HepG2 (cell line): Measurements from ENCODE around the gene BSND. TPM values are rescaled to one million over a fixed set of nuclear protein-coding genes. Genes with fewer than 3 reads are reported as not detected.

Source experiments
- ATAC-seq: fragments of 200-7000 bp; cut with Tn5 transposase; 3 replicates; pipeline ENCODE4 v1.9.1; 2020; ENCODE audit warnings: mild to moderate bottlenecking, moderate library complexity
- BruUV-seq: library from RNA; stranded (reverse); fragments of 400-500 nt; replicated peaks from 2 replicates; lab custom pipeline; 2021; lab: Mats Ljungman, UMichigan
- CTCF ChIA-PET: fragments of 300-600 bp; formaldehyde crosslinking; extraction: SDS; loops from one replicate; lab custom pipeline; 2021; ENCODE audit warnings: low total read pairs, inconsistent platforms, low intra/inter-chr PET ratio; lab: Yijun Ruan, JAX
- POLR2A ChIA-PET: fragments of 350-600 bp; sonication (Branson Sonifier 250); formaldehyde crosslinking; loops from one replicate; lab custom pipeline; 2020; ENCODE audit warnings: antibody characterized with exemption, inconsistent platforms; lab: Yijun Ruan, JAX
- DNase-seq: peaks from one replicate; pipeline ENCODE4 v3.0.0-alpha.2; 2015; ENCODE audit warnings: low spot score
- FAIRE-seq: peaks from 3 replicates; lab custom pipeline; 2011; peaks lifted over from hg19 to GRCh38; lab: Jason Lieb, UNC
- H2AFZ ChIP-seq: one replicate; pipeline ENCODE4 v1.6.1; 2011; ENCODE audit warnings: low read length, inconsistent platforms
- H3K27ac ChIP-seq: fragments of 300-600 bp; 3 replicates; pipeline ENCODE4 v1.8.0; 2011; ENCODE audit warnings: mixed run types, mild to moderate bottlenecking, mixed read lengths, low read length, inconsistent platforms; ENCODE audit not compliant: insufficient read depth; ENCODE audit errors: extremely low read length
- H3K27me3 ChIP-seq, 2 experiments: fragments of 200-600 bp in 1 of 2; 2 replicates in 1 of 2; 3 replicates in 1 of 2; pipeline versions ENCODE4 v1.6.0 to v1.8.0; 2011; ENCODE audit warnings: low read length in 2 of 2, mild to moderate bottlenecking in 2 of 2, moderate library complexity in 2 of 2, inconsistent platforms in 1 of 2; ENCODE audit not compliant: insufficient read depth in 2 of 2, control insufficient read depth in 1 of 2
- H3K36me3 ChIP-seq, 2 experiments: fragments of 200-600 bp in 1 of 2; replicated peaks in 1 of 2; 2 replicates in 1 of 2; 3 replicates in 1 of 2; pipeline versions ENCODE4 v1.5.1 to v1.8.0; 2011; ENCODE audit warnings: low read length in 2 of 2, inconsistent platforms in 1 of 2; ENCODE audit not compliant: insufficient read depth in 2 of 2, control insufficient read depth in 1 of 2
- H3K4me1 ChIP-seq: 2 replicates; pipeline ENCODE4 v1.5.1; 2012; ENCODE audit warnings: low read length, inconsistent platforms; ENCODE audit not compliant: insufficient read depth
- H3K4me2 ChIP-seq: 2 replicates; pipeline ENCODE4 v1.6.0; 2011; ENCODE audit warnings: low read depth, low read length, inconsistent platforms
- H3K4me3 ChIP-seq, 3 experiments: fragments of 200-600 bp in 1 of 3; sonication (generic), shearing (Covaris generic) in 1 of 3; replicated peaks in 1 of 3; 2 replicates each; pipeline ENCODE4 v1.5.1; 2011 to 2016; ENCODE audit warnings: low read length in 3 of 3, inconsistent platforms in 2 of 3, low read depth in 2 of 3, mild to moderate bottlenecking in 2 of 3, control low read depth in 1 of 3, mixed read lengths in 1 of 3; ENCODE audit not compliant: insufficient read depth in 1 of 3
- H3K79me2 ChIP-seq: one replicate; pipeline ENCODE4 v1.6.1; 2011; ENCODE audit warnings: low read length, inconsistent platforms; ENCODE audit not compliant: insufficient read depth
- H3K9ac ChIP-seq: 2 replicates; pipeline ENCODE4 v1.6.0; 2011; ENCODE audit warnings: mild to moderate bottlenecking, low read depth, low read length, inconsistent platforms; ENCODE audit not compliant: insufficient read depth
- H3K9me3 ChIP-seq: 2 replicates; pipeline ENCODE4 v1.5.1; 2012; ENCODE audit warnings: mild to moderate bottlenecking, low read length
- H4K20me1 ChIP-seq: 2 replicates; pipeline ENCODE4 v1.6.0; 2011; ENCODE audit warnings: inconsistent platforms, mild to moderate bottlenecking, low read length, moderate library complexity; ENCODE audit not compliant: insufficient read depth
- EHMT2 ChIP-seq: fragments of 200-600 bp; sonication (generic); IDR thresholded peaks from 2 replicates; pipeline ENCODE4 v1.7.0; 2017; ENCODE audit warnings: antibody characterized with exemption, low read depth, low read length, borderline replicate concordance
- EP300 ChIP-seq, 3 experiments: sonication (generic) in 1 of 3; formaldehyde crosslinking in 1 of 3; IDR thresholded peaks; 2 replicates each; pipeline versions ENCODE4 v1.5.1 to v1.6.1; 2011 to 2020; ENCODE audit warnings: low read depth in 2 of 3, low read length in 2 of 3, borderline replicate concordance in 1 of 3, improper control_type of control experiment in 1 of 3, mild to moderate bottlenecking in 1 of 3, missing genetic modification reagents in 1 of 3, moderate library complexity in 1 of 3
- KAT2B ChIP-seq: fragments of 150-350 bp; IDR thresholded peaks from 2 replicates; pipeline ENCODE4 v1.6.1; 2014; ENCODE audit warnings: low read depth, low read length, borderline replicate concordance
- RFX3 ChIP-seq: IDR thresholded peaks from 2 replicates; pipeline ENCODE4 v1.6.1; 2016; ENCODE audit warnings: missing biosample characterization, missing genetic modification reagents
- SOX5 ChIP-seq: IDR thresholded peaks from 2 replicates; pipeline ENCODE4 v1.6.1; 2016; ENCODE audit warnings: borderline replicate concordance
- ZNF652 ChIP-seq: IDR thresholded peaks from 2 replicates; pipeline ENCODE4 v1.6.1; 2016; ENCODE audit warnings: low read depth, borderline replicate concordance
- ZNF839 ChIP-seq: sonication (generic); formaldehyde crosslinking; IDR thresholded peaks from 2 replicates; pipeline ENCODE4 v1.4.0; 2020; ENCODE audit warnings: missing genetic modification reagents, mild to moderate bottlenecking, borderline replicate concordance
- WGBS: methylation state at CpG from one replicate; pipeline ENCODE4 v1.1.6; 2017; ENCODE audit warnings: low lambda C conversion rate; 5-methylcytosine and 5-hydroxymethylcytosine counted together
- in situ Hi-C: cut with HindIII; loops from 2 replicates; pipeline ENCODE4 v1.10.0; 2017; ENCODE audit warnings: low pct_unique_long_range_greater_than_20kb; ENCODE audit not compliant: extremely low pct_ligation_motif_present
- intact Hi-C: fragments of 100-400 bp; cut with micrococcal nuclease; formaldehyde crosslinking; loops from one replicate; pipeline ENCODE4 v1.10.0; 2022; ENCODE audit not compliant: unreplicated experiment
- polyA plus RNA-seq, 8 experiments: library from polyadenylated mRNA; depleted of rRNA in 3 of 8; stranded (reverse) in 7 of 8; unstranded in 1 of 8; fragments of >200 nt; fragmentation: Illumina TruSeq in 4 of 8; extraction: Trizol in 4 of 8; gene quantifications; 2 replicates each; pipeline versions ENCODE4 v1.2.1 to v1.2.3, GENCODE V29; 2011 to 2016; ENCODE audit warnings: low read depth in 4 of 8, missing spikeins in 1 of 8, mixed read lengths in 1 of 8; ENCODE audit not compliant: insufficient read depth in 1 of 8
- total RNA-seq, 5 experiments: library from RNA; depleted of rRNA; stranded (reverse); fragments of >200 nt; fragmentation: Illumina TruSeq; extraction: Trizol; gene quantifications; 2 replicates each; pipeline ENCODE4 v1.2.3, GENCODE V29; 2016; ENCODE audit warnings: low read depth in 1 of 5
- TF ChIP-seq, protein P1 (sequence below): sonication (generic); formaldehyde crosslinking; IDR thresholded peaks from 2 replicates; pipeline ENCODE4 v1.4.0; 2020; ENCODE audit warnings: missing genetic modification reagents
- TF ChIP-seq, protein P2 (sequence below): sonication (generic); formaldehyde crosslinking; IDR thresholded peaks from 2 replicates; pipeline ENCODE4 v1.5.0; 2020; ENCODE audit warnings: mild to moderate bottlenecking, missing genetic modification reagents, moderate library complexity
- TF ChIP-seq, protein P3 (sequence below): sonication (generic); formaldehyde crosslinking; IDR thresholded peaks from 2 replicates; pipeline ENCODE4 v1.5.1; 2020; ENCODE audit warnings: missing genetic modification reagents, mild to moderate bottlenecking, borderline replicate concordance

Gene BSND
- total and polyA plus RNA-seq, 2 of the 13 experiments (the other 11 are each of a cell fraction or from before 2014, with no cell fraction given), result not detected

DNA sequence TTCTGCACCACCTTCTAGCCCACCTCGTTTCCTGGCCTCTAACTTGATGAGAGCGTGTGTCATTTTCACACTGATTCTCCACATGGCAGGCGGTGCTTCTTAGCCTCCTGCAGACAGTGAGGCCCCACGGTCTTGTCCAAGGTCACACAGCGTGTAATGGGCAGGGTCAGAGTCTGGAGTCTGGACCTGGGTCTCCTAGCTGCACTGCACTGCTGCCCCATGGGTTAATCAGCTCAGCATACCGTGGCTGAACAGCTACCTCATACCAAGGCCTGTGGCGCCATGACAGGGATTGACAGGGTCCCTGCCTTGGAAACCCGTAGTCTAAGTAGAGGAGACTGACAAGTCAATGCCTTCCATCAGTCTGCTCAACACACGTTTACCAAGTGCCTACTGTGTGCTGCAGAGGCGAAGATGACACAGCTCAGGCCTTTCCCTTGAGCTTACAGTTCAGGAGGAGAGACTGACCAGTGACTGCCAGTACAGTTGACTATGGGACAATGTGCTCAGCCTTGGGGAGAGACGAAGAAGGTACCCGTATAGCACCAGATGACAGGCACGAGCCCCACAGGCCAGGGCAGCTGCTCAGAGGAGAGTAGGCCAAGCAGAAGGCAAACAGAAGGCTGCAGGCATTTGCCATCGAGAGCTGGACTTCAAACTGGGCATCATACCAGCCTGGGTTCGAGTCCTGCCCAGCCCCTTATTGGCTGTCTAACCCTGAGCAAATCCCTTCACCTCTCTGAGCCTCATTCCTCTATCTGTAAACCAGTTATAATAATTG is 46.1 kb downstream of the BSND start:
- peaks cover 14 to 55% of the 10 kb centered on the region in 2 experiments for H3K36me3 ChIP-seq
- CTCF ChIA-PET, result no interaction called here
- POLR2A ChIA-PET, result no interaction called here
- H3K79me2 ChIP-seq, result peaks cover 76% of the 10 kb centered on the region
- WGBS, result 80% methylated on average over 10 of the region's 15 CpGs
- no peak for DNase-seq
- no peaks in the 10 kb centered on the region for H3K9me3 ChIP-seq
- H3K4me1 ChIP-seq, result peaks cover 46% of the 10 kb centered on the region
- peaks cover 56% of the 10 kb centered on the region for H4K20me1 ChIP-seq
- H2AFZ ChIP-seq, result no peak overlapping the region
- H3K4me2 ChIP-seq, result no peak overlapping the region
- no peak overlapping the region for H3K9ac ChIP-seq
- ATAC-seq, result peak; percentile 26
- in situ Hi-C loops, result no loop called here
- BruUV-seq, result no TSS peak
- intact Hi-C loops, result no loop called here
- no peak for FAIRE-seq
- no peaks in the 10 kb centered on the region for H3K27me3 ChIP-seq
- H3K4me3 ChIP-seq, result peak overlapping the region in 1 of 3 experiments; percentile 20; a peak in 1 of 6 replicates
- no peak overlapping the region for H3K27ac ChIP-seq
- TF ChIP-seq, protein P1, sequence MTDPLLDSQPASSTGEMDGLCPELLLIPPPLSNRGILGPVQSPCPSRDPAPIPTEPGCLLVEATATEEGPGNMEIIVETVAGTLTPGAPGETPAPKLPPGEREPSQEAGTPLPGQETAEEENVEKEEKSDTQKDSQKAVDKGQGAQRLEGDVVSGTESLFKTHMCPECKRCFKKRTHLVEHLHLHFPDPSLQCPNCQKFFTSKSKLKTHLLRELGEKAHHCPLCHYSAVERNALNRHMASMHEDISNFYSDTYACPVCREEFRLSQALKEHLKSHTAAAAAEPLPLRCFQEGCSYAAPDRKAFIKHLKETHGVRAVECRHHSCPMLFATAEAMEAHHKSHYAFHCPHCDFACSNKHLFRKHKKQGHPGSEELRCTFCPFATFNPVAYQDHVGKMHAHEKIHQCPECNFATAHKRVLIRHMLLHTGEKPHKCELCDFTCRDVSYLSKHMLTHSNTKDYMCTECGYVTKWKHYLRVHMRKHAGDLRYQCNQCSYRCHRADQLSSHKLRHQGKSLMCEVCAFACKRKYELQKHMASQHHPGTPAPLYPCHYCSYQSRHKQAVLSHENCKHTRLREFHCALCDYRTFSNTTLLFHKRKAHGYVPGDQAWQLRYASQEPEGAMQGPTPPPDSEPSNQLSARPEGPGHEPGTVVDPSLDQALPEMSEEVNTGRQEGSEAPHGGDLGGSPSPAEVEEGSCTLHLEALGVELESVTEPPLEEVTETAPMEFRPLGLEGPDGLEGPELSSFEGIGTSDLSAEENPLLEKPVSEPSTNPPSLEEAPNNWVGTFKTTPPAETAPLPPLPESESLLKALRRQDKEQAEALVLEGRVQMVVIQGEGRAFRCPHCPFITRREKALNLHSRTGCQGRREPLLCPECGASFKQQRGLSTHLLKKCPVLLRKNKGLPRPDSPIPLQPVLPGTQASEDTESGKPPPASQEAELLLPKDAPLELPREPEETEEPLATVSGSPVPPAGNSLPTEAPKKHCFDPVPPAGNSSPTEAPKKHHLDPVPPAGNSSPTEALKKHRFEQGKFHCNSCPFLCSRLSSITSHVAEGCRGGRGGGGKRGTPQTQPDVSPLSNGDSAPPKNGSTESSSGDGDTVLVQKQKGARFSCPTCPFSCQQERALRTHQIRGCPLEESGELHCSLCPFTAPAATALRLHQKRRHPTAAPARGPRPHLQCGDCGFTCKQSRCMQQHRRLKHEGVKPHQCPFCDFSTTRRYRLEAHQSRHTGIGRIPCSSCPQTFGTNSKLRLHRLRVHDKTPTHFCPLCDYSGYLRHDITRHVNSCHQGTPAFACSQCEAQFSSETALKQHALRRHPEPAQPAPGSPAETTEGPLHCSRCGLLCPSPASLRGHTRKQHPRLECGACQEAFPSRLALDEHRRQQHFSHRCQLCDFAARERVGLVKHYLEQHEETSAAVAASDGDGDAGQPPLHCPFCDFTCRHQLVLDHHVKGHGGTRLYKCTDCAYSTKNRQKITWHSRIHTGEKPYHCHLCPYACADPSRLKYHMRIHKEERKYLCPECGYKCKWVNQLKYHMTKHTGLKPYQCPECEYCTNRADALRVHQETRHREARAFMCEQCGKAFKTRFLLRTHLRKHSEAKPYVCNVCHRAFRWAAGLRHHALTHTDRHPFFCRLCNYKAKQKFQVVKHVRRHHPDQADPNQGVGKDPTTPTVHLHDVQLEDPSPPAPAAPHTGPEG (CRISPR knock-in tag), result no peak
- TF ChIP-seq SOX5 (CRISPR knock-in tag) (no peak), EP300 (IDR thresholded peaks at IDR 0.05; ENCODE audit: low read depth in 2 of 2, low read length in 2 of 2) (no peak), EP300 (CRISPR knock-in tag; IDR thresholded peaks at IDR 0.05; ENCODE audit: borderline replicate concordance) (no peak), EHMT2 (no peak), KAT2B (no peak), ZNF839 (no peak), ZNF652 (CRISPR knock-in tag) (peak; percentile 84), RFX3 (CRISPR knock-in tag) (no peak)
- TF ChIP-seq, protein P2, sequence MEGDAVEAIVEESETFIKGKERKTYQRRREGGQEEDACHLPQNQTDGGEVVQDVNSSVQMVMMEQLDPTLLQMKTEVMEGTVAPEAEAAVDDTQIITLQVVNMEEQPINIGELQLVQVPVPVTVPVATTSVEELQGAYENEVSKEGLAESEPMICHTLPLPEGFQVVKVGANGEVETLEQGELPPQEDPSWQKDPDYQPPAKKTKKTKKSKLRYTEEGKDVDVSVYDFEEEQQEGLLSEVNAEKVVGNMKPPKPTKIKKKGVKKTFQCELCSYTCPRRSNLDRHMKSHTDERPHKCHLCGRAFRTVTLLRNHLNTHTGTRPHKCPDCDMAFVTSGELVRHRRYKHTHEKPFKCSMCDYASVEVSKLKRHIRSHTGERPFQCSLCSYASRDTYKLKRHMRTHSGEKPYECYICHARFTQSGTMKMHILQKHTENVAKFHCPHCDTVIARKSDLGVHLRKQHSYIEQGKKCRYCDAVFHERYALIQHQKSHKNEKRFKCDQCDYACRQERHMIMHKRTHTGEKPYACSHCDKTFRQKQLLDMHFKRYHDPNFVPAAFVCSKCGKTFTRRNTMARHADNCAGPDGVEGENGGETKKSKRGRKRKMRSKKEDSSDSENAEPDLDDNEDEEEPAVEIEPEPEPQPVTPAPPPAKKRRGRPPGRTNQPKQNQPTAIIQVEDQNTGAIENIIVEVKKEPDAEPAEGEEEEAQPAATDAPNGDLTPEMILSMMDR (CRISPR knock-in tag), result no peak
- TF ChIP-seq, protein P3, sequence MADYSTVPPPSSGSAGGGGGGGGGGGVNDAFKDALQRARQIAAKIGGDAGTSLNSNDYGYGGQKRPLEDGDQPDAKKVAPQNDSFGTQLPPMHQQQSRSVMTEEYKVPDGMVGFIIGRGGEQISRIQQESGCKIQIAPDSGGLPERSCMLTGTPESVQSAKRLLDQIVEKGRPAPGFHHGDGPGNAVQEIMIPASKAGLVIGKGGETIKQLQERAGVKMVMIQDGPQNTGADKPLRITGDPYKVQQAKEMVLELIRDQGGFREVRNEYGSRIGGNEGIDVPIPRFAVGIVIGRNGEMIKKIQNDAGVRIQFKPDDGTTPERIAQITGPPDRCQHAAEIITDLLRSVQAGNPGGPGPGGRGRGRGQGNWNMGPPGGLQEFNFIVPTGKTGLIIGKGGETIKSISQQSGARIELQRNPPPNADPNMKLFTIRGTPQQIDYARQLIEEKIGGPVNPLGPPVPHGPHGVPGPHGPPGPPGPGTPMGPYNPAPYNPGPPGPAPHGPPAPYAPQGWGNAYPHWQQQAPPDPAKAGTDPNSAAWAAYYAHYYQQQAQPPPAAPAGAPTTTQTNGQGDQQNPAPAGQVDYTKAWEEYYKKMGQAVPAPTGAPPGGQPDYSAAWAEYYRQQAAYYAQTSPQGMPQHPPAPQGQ, result no peak
